OCI-M2 (cell line): ENCODE measurements around the gene DDX39A.
"Not testable (repeated sequence)": the region's sequence is repeated elsewhere in the genome, so short reads cannot be mapped to it uniquely, and the experiment has no call there.

Source experiments
- DNase-seq: peaks from one replicate; lab custom pipeline; 2025; ENCODE audit not compliant: unreplicated experiment; lab: John Stamatoyannopoulos, UW

The DDX39A gene

DNA sequence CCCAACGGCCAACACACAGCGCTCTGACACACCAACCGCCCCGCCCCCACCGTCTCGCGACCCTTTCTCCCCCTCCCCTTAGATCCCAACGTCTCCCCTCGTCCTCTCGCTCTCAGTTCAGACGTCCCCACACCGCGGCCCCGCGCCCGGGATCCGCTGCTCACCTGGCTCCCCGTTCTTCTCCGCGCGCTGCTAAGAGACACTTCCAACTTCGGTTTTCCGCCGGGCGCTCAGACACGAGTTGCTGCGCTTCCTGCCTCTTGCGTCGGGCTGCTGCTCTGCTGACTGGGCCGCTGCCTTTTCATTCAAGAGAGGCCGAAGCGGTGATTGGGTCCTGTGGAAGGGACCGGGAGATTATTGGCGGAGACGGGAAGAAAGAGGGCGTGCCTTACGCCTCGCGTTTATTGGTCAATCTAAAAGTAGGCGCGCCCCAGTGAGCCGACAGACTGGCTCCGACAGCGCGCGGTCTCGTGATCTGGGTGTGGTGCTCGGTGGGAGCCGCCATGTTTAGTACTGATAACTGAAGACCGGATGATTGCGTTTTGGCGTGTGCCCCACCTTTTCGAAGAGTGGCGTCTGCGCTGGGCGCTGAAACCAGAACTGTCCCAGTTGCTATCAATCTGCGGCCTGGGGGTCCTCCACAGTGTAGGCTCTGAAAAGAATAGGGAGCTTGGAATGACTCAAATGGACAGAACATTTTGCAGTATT lies at the start of gene DDX39A:
DDX39A (minus strand) TSS at position 236 of the 708 bp plus-strand sequence. CDS start 6,121 bp downstream, outside the sequence.
- DNase-seq: peak; percentile 99

- DNase-seq: no peak
These were observed 48.7 kb upstream of the DDX39A start for GRCh38 chr19:14467816-14468215.

GRCh38 chr19:14467391-14467790 lies 48.2 kb upstream of the DDX39A start:
- no peak for DNase-seq

DNA sequence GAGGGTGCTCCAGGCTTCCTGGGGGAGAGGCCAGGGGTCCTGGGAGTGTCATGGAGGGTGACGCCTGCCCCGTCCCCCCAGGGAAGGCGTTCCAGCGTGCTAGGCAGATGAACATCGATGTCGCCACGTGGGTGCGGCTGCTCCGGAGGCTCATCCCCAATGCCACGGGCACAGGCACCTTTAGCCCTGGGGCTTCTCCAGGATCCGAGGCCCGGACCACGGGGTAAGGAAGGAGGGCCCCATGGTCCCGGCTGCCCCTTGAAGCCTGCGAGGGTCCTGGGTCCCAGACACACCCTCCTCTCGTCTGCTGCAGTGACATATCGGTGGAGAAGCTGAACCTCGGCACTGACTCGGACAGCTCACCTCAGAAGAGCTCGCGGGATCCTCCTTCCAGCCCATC lies 44.6 kb upstream of the DDX39A start:
- no peak for DNase-seq

- DNase-seq: not testable (repeated sequence)
These were observed 43.3 kb upstream of the DDX39A start for GRCh38 chr19:14462401-14462800.

DNA sequence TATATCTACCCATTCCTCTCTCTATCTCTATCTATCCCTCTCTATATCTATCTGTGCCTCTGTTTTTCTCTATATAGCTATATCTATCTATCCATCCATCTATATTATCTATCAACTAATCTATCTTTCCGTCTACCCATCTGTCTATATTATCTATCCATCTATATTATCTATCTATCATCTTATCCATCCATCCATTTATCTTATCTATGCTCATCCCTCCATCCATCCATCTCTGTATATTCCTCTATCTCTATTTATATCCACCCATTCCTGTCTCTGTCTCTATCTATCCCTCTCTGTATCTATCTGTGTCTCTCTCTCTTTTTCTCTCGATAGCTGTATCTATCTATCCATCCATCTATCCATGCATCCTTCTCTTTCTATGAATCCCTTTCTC lies 41.8 kb upstream of the DDX39A start:
- DNase-seq: no peak

DNA sequence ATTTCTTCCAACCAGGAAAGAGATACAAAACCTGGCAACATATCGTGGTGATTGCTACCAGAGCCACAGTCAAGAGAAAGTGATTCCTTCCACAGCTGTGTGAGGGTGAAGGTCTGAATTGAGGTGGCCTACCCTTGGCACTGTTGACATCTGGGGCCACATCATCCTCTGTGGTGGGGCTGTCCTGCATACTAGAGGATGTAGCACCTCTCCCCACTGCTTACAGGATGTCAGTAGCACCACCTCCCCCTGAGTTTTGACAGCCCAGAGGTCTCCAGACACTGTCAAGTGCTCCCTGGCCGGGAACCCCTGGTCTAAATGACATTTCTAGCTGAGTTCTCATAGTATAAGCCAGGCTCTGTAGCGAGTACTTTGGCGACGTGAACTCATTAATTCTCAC lies 40.6 kb upstream of the DDX39A start:
- no peak for DNase-seq

GRCh38 chr19:14452303-14452702 lies 33.2 kb upstream of the DDX39A start:
- DNase-seq: not testable (repeated sequence)

- no peak for DNase-seq
These were observed 31.7 kb upstream of the DDX39A start for GRCh38 chr19:14450876-14451275.

DNA sequence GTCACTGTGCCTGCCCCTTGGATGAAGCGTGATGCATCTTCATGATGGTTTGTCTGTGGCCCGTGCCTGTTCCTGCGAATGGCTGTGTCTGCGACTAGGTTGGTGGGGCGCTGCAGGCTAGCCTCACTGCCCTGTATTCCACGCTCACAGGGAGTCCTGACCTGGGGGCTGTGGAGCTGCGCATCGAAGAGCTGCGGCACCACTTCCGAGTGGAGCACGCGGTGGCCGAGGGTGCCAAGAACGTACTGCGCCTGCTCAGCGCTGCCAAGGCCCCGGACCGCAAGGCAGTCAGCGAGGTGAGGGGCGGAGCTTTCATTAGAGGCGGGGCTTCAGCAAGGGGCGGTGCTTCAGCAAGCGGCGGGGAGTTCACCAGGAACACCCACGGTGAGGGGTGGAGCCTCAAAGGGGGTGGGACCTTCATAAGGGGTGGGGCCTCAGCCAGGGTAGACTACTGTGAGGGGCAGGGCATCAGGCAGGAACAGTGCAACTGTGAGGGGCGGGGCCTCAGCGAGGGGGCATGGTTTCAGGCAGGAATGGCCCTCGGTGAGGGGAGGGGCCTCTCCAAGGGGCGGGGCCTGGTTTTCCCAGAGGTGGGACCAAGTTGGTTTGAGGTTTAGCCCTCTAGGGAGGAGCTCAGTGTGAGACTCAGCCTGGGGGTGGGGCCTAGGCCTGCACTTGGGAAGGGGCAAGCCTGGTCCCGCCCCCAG lies 31.2 kb upstream of the DDX39A start:
- DNase-seq: no peak

GRCh38 chr19:14449321-14449720 lies 30.2 kb upstream of the DDX39A start:
- DNase-seq: no peak

DNA sequence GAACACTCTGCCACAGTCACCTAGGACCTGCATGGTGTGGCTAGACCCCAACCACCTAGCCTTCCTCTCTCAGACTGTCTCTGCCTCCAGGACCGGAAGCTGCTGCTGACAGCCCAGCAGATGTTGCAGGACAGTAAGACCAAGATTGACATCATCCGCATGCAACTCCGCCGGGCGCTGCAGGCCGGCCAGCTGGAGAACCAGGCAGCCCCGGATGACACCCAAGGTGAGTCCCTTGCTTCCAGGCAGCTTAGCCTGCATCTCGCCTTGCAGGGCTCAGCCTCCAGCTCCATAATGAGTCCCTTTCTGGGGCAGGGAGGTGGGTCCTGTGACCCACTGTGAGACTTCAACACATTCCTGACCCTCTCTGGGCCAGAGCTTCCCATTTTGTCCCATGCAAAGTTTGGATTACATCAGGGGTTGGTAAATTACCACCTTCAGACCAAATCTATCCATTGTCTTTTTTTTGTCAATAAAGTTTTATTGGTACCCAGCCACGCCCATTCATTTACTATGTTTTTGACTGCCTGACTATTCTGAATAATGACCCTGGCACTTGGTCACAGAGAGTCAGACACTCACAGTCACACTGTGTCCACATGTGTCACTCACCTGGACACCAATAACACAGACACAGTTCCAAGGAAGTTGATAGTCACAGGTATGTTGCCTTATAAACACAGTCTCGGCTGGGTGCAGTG lies 27.3 kb upstream of the DDX39A start:
- DNase-seq: no peak

DNA sequence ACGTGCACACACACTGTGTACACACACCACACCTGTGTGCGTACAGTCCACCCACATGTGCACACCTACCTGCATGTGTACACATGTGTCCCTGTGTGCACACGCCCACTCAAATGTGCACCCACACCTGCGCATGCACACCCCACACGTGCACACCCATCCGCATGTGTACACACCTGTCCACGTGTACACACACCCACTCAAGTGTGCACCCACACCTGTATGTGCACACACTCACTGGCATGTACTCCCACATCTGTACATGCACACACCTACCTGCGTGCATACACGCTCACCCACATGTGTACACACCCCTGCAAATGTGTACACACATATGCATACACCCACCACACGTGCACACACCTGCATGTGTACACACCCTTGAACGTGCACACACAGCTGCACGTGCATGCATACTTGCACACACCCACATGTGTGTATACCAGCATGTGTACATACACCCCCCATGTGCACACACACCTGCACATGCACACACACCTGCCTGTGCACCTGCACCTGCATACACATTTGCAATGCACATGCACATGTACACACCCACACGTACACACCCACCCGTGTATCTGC lies 24.6 kb upstream of the DDX39A start:
- no peak for DNase-seq

DNA sequence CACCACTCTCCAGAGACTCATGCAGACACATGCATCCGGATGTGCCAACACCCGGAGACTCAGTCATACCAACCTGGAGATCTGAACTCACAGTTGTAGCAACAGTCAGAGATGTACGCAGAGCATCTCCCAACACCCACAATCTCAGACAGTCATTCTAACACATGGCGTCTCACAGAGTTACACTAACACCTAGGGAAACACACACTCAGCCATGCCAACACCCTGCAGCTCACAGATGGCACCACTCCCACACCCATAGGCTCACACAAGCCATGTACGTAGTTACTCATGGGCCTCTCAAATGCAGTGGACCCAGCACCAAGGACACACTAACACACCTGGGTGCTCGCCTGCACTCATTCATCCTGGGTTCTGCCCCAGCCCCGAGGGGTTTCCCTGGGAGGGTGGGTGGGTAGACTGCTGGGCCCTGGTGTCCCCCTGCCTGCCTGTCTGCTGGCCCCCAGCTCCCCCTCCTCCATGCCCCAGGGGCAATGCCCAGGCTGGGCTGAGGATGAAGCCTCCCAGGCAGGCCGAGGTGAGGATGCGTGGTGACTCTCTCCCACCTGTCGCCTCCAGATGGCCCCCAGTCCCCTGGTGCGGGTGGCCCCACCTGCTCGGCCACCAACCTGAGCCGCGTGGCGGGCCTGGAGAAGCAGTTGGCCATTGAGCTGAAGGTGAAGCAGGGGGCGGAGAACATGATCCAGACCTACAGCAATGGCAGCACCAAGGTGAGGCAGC lies 23.9 kb upstream of the DDX39A start:
- DNase-seq: no peak

DNA sequence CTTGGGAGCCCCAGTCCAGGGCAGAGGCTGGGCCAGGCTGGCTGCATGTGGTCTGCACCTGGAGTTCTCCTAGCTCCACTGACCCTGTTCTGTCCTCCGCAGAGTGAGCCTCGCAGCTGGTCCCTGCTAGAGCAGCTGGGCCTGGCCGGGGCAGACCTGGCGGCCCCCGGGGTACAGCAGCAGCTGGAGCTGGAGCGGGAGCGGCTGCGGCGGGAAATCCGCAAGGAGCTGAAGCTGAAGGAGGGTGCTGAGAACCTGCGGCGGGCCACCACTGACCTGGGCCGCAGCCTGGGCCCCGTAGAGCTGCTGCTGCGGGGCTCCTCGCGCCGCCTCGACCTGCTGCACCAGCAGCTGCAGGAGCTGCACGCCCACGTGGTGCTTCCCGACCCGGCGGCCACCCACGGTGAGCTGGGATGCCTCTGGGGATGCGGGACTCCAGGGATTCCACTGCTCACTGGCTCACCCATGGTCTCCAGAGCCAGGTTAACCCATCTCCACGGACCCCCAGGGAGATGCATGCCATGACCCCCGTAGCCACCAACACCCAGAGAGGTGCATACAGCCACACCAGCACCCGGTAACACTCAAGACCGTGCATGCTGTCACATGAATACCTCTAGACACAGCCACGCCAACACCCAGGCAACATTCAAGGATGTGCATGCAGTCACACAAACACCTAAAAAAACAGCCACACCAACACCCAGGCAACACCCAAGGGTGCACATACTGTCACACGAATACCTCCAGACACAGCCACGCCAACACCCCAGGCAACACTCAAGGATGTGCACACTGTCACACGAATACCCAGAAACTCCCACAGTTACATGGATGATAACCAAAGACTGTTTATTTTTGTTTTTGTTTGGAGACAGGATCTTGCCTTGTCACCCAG lies 22.1 kb upstream of the DDX39A start:
- DNase-seq: no peak

GRCh38 chr19:14440049-14440448 lies 20.9 kb upstream of the DDX39A start:
- peak; percentile 83 for DNase-seq

- DNase-seq: no peak
These were observed 19.9 kb upstream of the DDX39A start for GRCh38 chr19:14439014-14439413.

GRCh38 chr19:14437578-14438140 lies 18.5 kb upstream of the DDX39A start:
- DNase-seq: no peak

- no peak for DNase-seq
These were observed 16.3 kb upstream of the DDX39A start for GRCh38 chr19:14435320-14436050.
